Small intestine (tissue), 7 donors: ENCODE data around the gene CNOT2. TPM values are rescaled to one million over a fixed set of nuclear protein-coding genes. Genes with fewer than 3 reads are reported as not detected.

Source experiments
- DNase-seq, 2 donors: peaks; one replicate each; pipeline versions ENCODE4 v3.0.0 to v3.0.0-alpha.2; 2013
- FAIRE-seq: peaks from 2 replicates; lab custom pipeline; 2012; peaks lifted over from hg19 to GRCh38; lab: Jason Lieb, UNC
- H3K27ac ChIP-seq, 3 donors: one replicate each; pipeline ENCODE4 v1.5.1; 2013; ENCODE audit warnings: low read length in 2 of 3, mild to moderate bottlenecking in 2 of 3, control low read depth in 1 of 3, inconsistent platforms in 1 of 3, low read depth in 1 of 3, moderate library complexity in 1 of 3
- H3K27me3 ChIP-seq, 3 donors: one replicate each; pipeline ENCODE4 v1.6.1; 2013; ENCODE audit warnings: low read length in 3 of 3, inconsistent platforms in 1 of 3; ENCODE audit not compliant: control insufficient read depth in 3 of 3, insufficient read depth in 3 of 3
- H3K36me3 ChIP-seq, 3 donors: one replicate each; pipeline ENCODE4 v1.6.1; 2013; ENCODE audit warnings: low read length in 3 of 3, inconsistent platforms in 1 of 3, low read depth in 1 of 3, mild to moderate bottlenecking in 1 of 3, moderate library complexity in 1 of 3; ENCODE audit not compliant: control insufficient read depth in 3 of 3, insufficient read depth in 2 of 3
- H3K4me1 ChIP-seq, 3 donors: one replicate each; pipeline ENCODE4 v1.6.1; 2013; ENCODE audit warnings: low read length in 2 of 3, inconsistent platforms in 1 of 3, low read depth in 1 of 3, mild to moderate bottlenecking in 1 of 3, moderate library complexity in 1 of 3; ENCODE audit not compliant: control insufficient read depth in 3 of 3, insufficient read depth in 2 of 3
- H3K4me3 ChIP-seq, 3 donors: one replicate each; pipeline ENCODE4 v1.5.1; 2013; ENCODE audit warnings: low read length in 3 of 3, control low read depth in 1 of 3, inconsistent platforms in 1 of 3, low read depth in 1 of 3, mild to moderate bottlenecking in 1 of 3, moderate library complexity in 1 of 3
- H3K9me3 ChIP-seq, 2 donors: one replicate each; pipeline ENCODE4 v1.6.1; 2013; ENCODE audit warnings: low read depth in 1 of 2, low read length in 1 of 2; ENCODE audit not compliant: control insufficient read depth in 2 of 2, insufficient read depth in 1 of 2
- WGBS, 3 donors: extraction: QIAGEN DNeasy Blood & Tissue Kit; methylation state at CpG; one replicate each; pipeline ENCODE4 v1.1.7; 2013; 5-methylcytosine and 5-hydroxymethylcytosine counted together
- polyA plus RNA-seq, 4 donors: library from polyadenylated mRNA; stranded (reverse) in 3 of 4; unstranded in 1 of 4; fragments of 200-250 nt in 3 of 4; fragments of 120-200 nt in 1 of 4; gene quantifications; one replicate each; pipeline versions ENCODE4 v1.2.1 to v1.2.3, GENCODE V29; 2013
- donor health status: healthy with polysubstance abuse.
- donor health status: control.
- donor health status: control.
- donor health status: Bipolar disorder and iron deficiency.
- donor health status: healthy.

CNOT2 gene
- polyA plus RNA-seq, 4 donors: 29.8 to 78.6 (median 39.5) TPM

- no peak for FAIRE-seq
- peaks cover 0 to 3% of the 10 kb centered on the region in 2 donors for H3K9me3 ChIP-seq
- peak within 1 kb of the TSS in 1 of 3 donors; percentile 8 for H3K27ac ChIP-seq
- H3K4me3 ChIP-seq: peak within 1 kb of the TSS; percentile 37 to 79 (median 59)
- DNase-seq: peak; percentile 48 to 60
- H3K27me3 ChIP-seq: peaks cover 3 to 26% (median 5%) of the 10 kb centered on the region in 3 donors
- H3K4me1 ChIP-seq: peaks cover 0 to 12% (median 3%) of the 10 kb centered on the region in 3 donors
- H3K36me3 ChIP-seq: no peaks in the 10 kb centered on the region
- WGBS, 3 donors: 0 to 1% (median 1%) methylated on average over 67 to 88 of the region's 88 CpGs
Observed at GRCh38 chr12:70365648-70366518, 122.7 kb downstream of the CNOT2 start, which contains the start of gene KCNMB4. Gene KCNMB4 (plus strand): TSS chr12:70366290. CDS start chr12:70366735, 445 bp downstream.

GRCh38 chr12:70366581-70367257, 123.5 kb downstream of the CNOT2 start:
- Histone ChIP-seq H3K9me3 (peaks cover 0 to 3% of the 10 kb centered on the region in 2 donors), H3K4me3 (peak overlapping the region; percentile 37 to 79 (median 59)), H3K4me1 (peaks cover 0 to 12% (median 3%) of the 10 kb centered on the region in 3 donors), H3K27ac (peak overlapping the region in 1 of 3 donors; percentile 8), H3K36me3 (no peaks in the 10 kb centered on the region), H3K27me3 (peaks cover 3 to 26% (median 5%) of the 10 kb centered on the region in 3 donors)
- FAIRE-seq (no peak), DNase-seq (peak; percentile 31 to 63)
- 1% methylated on average over 61 to 69 of the region's 69 CpGs for WGBS, 3 donors

DNA sequence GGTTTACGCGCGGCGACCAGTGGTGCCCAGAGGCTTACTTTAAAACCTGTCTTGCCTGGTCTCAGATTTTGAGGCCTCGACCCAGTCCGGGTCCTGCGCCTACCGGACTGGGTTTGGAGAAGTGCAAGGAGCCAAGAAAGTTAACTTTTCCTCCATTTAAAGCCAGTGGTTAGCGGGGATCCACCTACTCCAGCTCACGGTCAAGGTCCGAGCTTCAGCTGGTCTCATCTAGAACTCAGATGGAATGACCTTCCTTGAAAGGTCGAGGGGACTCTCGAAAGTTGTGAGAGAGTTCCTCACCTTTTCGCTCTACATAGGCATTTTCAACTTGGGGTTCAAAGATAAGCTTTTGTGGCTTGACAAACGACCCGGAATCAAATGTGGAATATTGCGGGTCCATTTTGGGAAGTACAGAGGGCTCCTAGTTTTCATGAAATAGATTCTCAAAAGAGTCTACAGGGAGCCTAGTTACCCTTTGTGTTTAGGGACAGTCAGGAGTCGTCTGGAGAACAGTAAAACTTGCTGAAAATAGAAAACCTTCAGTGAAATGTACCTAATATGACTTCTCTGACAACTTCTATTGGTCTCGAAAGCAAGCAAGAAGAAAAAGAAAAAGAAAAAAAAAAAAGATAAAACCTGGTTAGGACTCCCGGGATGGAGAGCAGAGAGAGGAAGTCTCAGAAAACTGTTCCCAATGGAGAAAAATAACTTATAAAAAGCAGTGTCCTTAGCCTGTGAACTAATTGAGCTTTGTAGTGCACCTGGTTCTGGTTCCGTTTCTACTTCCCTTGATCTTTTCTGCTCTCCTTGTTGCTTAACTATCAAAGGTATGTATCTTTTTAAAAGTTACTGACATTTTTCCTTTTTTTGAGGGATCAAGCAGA, 124.3 kb downstream of the CNOT2 start:
- Histone ChIP-seq H3K4me3 (peak overlapping the region; percentile 37 to 79 (median 59)), H3K4me1 (peaks cover 0 to 12% (median 3%) of the 10 kb centered on the region in 3 donors), H3K27ac (peak overlapping the region in 1 of 3 donors; percentile 32), H3K36me3 (no peaks in the 10 kb centered on the region), H3K27me3 (peaks cover 3 to 26% (median 5%) of the 10 kb centered on the region in 3 donors), H3K9me3 (no peaks in the 10 kb centered on the region)
- FAIRE-seq (no peak), DNase-seq (peak; percentile 25 to 59)
- 9 to 13% (median 10%) methylated on average over 21 of the region's 21 CpGs for WGBS, 3 donors

- no peaks in the 10 kb centered on the region for H3K4me1 ChIP-seq
- peaks cover 0 to 2% (median under 1%) of the 10 kb centered on the region in 3 donors for H3K27me3 ChIP-seq
- DNase-seq (no peak), FAIRE-seq (no peak)
- no peaks in the 10 kb centered on the region for H3K36me3 ChIP-seq
- no peaks in the 10 kb centered on the region for H3K9me3 ChIP-seq
- H3K4me3 ChIP-seq: no peak overlapping the region
- H3K27ac ChIP-seq: no peak overlapping the region
- WGBS, 3 donors: 84 to 94% (median 92%) methylated on average over 3 of the region's 3 CpGs
Observed at GRCh38 chr12:70372881-70373280, 129.6 kb downstream of the CNOT2 start.

- DNase-seq (no peak), FAIRE-seq (no peak)
- 26 to 59% (median 35%) methylated on average over 1 of the region's 1 CpG for WGBS, 3 donors
- Histone ChIP-seq H3K9me3 (peaks cover 0 to 11% of the 10 kb centered on the region in 2 donors), H3K27ac (no peak overlapping the region), H3K4me1 (no peaks in the 10 kb centered on the region), H3K27me3 (no peaks in the 10 kb centered on the region), H3K36me3 (no peaks in the 10 kb centered on the region), H3K4me3 (no peak overlapping the region)
Observed at GRCh38 chr12:70379846-70380245, 136.6 kb downstream of the CNOT2 start.

GRCh38 chr12:70383484-70383883, 140.3 kb downstream of the CNOT2 start:
- H3K27ac ChIP-seq: no peak overlapping the region
- no peak for FAIRE-seq
- no peaks in the 10 kb centered on the region for H3K4me1 ChIP-seq
- peaks cover 0 to 10% of the 10 kb centered on the region in 2 donors for H3K9me3 ChIP-seq
- no peaks in the 10 kb centered on the region for H3K36me3 ChIP-seq
- 93 to 96% (median 94%) methylated on average over 4 of the region's 4 CpGs for WGBS, 3 donors
- H3K4me3 ChIP-seq: no peak overlapping the region
- no peaks in the 10 kb centered on the region for H3K27me3 ChIP-seq
- DNase-seq: no peak

- WGBS, 3 donors: 84 to 91% (median 85%) methylated on average over 3 of the region's 3 CpGs
- Histone ChIP-seq H3K4me1 (no peaks in the 10 kb centered on the region), H3K4me3 (no peak overlapping the region), H3K27me3 (no peaks in the 10 kb centered on the region), H3K27ac (no peak overlapping the region), H3K36me3 (no peaks in the 10 kb centered on the region), H3K9me3 (peaks cover 0 to 6% of the 10 kb centered on the region in 2 donors)
- FAIRE-seq (no peak), DNase-seq (no peak)
Observed at GRCh38 chr12:70383886-70384285, 140.7 kb downstream of the CNOT2 start.
